Smooth muscle cell (in vitro differentiated cells): ENCODE measurements around the gene FUT2. TPM values are rescaled to one million over a fixed set of nuclear protein-coding genes. Genes with fewer than 3 reads are reported as not detected.
"Not testable (repeated sequence)": the region's sequence is repeated elsewhere in the genome, so short reads cannot be mapped to it uniquely, and the experiment has no call there.

Experiments used
- DNase-seq: peaks from one replicate; lab custom pipeline; 2025; ENCODE audit not compliant: unreplicated experiment; lab: John Stamatoyannopoulos, UW
- H2AFZ ChIP-seq: fragments of 200-600 bp; sonication (generic); 2 replicates; pipeline ENCODE4 v1.6.0; 2016; ENCODE audit warnings: antibody characterized with exemption, low read depth, mild to moderate bottlenecking
- H3F3A ChIP-seq: fragments of 200-600 bp; sonication (generic); 2 replicates; pipeline ENCODE4 v1.6.0; 2017; ENCODE audit warnings: antibody characterized with exemption, low read depth
- H3K27ac ChIP-seq: fragments of 200-600 bp; sonication (generic); 2 replicates; pipeline ENCODE4 v1.5.1; 2016; ENCODE audit warnings: low read depth, mild to moderate bottlenecking
- H3K27me3 ChIP-seq: fragments of 200-600 bp; sonication (generic); 2 replicates; pipeline ENCODE4 v1.6.1; 2016; ENCODE audit warnings: low read depth, mild to moderate bottlenecking
- H3K36me3 ChIP-seq: fragments of 200-600 bp; sonication (generic); 2 replicates; pipeline ENCODE4 v1.5.1; 2016; ENCODE audit warnings: low read depth
- H3K4me1 ChIP-seq: fragments of 200-600 bp; sonication (generic); 2 replicates; pipeline ENCODE4 v1.5.1; 2016; ENCODE audit warnings: low read depth
- H3K4me2 ChIP-seq: fragments of 200-600 bp; sonication (generic); 2 replicates; pipeline ENCODE4 v1.6.0; 2016; ENCODE audit warnings: mild to moderate bottlenecking
- H3K4me3 ChIP-seq: fragments of 200-600 bp; sonication (generic); 2 replicates; pipeline ENCODE4 v1.5.1; 2016; ENCODE audit warnings: mild to moderate bottlenecking
- H3K79me2 ChIP-seq: fragments of 200-600 bp; sonication (generic); 2 replicates; pipeline ENCODE4 v1.6.0; 2016; ENCODE audit warnings: low read depth, mild to moderate bottlenecking
- H3K9ac ChIP-seq: fragments of 200-600 bp; sonication (generic); 2 replicates; pipeline ENCODE4 v1.6.0; 2016; ENCODE audit warnings: low read depth
- H3K9me3 ChIP-seq: fragments of 200-600 bp; sonication (generic); replicated peaks from 2 replicates; pipeline ENCODE4 v1.5.1; 2016; ENCODE audit warnings: low read depth
- H4K20me1 ChIP-seq: fragments of 200-600 bp; sonication (generic); 2 replicates; pipeline ENCODE4 v1.6.0; 2016; ENCODE audit warnings: low read depth
- CTCF ChIP-seq: fragments of 200-600 bp; sonication (generic); IDR thresholded peaks from 2 replicates; pipeline ENCODE4 v1.5.1; 2017; ENCODE audit warnings: borderline replicate concordance, mild to moderate bottlenecking, antibody characterized with exemption; ENCODE audit not compliant: insufficient read depth, poor library complexity, severe bottlenecking
- WGBS: methylation state at CpG from one replicate; pipeline ENCODE4 v1.1.7; 2016; ENCODE audit warnings: low lambda C conversion rate; 5-methylcytosine and 5-hydroxymethylcytosine counted together
- polyA plus RNA-seq: library from polyadenylated mRNA; unstranded; fragments of >200 nt; fragmentation: Nextera tagmentation; extraction: Ambion mirVana; gene quantifications from 2 replicates; pipeline ENCODE4 v1.2.1, GENCODE V29; 2016
- total RNA-seq: library from RNA; depleted of rRNA; stranded (reverse); fragments of >200 nt; gene quantifications from 2 replicates; pipeline ENCODE4 v1.2.3, GENCODE V29; 2014

Gene FUT2
- total and polyA plus RNA-seq, 2 experiments from 2014 or later, result 0.18 to 1.1 TPM

GRCh38 chr19:48678201-48678600 lies 17.6 kb upstream of the FUT2 start:
- H3K4me1 ChIP-seq, result peaks cover 7% of the 10 kb centered on the region
- no peak for TF ChIP-seq CTCF
- WGBS, result 95% methylated on average over 4 of the region's 4 CpGs
- H4K20me1 ChIP-seq, result peaks cover 5% of the 10 kb centered on the region
- H3K79me2 ChIP-seq, result no peaks in the 10 kb centered on the region
- H3K27me3 ChIP-seq, result no peaks in the 10 kb centered on the region
- no peak overlapping the region for H3K4me2 ChIP-seq
- no peak overlapping the region for H3K27ac ChIP-seq
- H3K36me3 ChIP-seq, result no peaks in the 10 kb centered on the region
- no peaks in the 10 kb centered on the region for H3F3A ChIP-seq
- H3K4me3 ChIP-seq, result no peak overlapping the region
- no peaks in the 10 kb centered on the region for H3K9me3 ChIP-seq
- no peak for DNase-seq
- H2AFZ ChIP-seq, result no peak overlapping the region
- no peak overlapping the region for H3K9ac ChIP-seq

GRCh38 chr19:48680006-48680405 lies 15.8 kb upstream of the FUT2 start:
- not testable (repeated sequence) for H3K9ac ChIP-seq, H3K9me3 ChIP-seq, H2AFZ ChIP-seq, H3K79me2 ChIP-seq, H3K27me3 ChIP-seq, H3K4me1 ChIP-seq, H3K36me3 ChIP-seq, H3K4me3 ChIP-seq, H3K4me2 ChIP-seq, H3K27ac ChIP-seq, H4K20me1 ChIP-seq, DNase-seq, H3F3A ChIP-seq
- 94% methylated on average over 18 of the region's 19 CpGs for WGBS

- no peak overlapping the region for H3K27ac ChIP-seq
- H3K4me3 ChIP-seq, result no peak overlapping the region
- H2AFZ ChIP-seq, result no peak overlapping the region
- no peaks in the 10 kb centered on the region for H3F3A ChIP-seq
- H3K79me2 ChIP-seq, result no peaks in the 10 kb centered on the region
- H3K4me2 ChIP-seq, result no peak overlapping the region
- H4K20me1 ChIP-seq, result peaks cover 5% of the 10 kb centered on the region
- no peak for DNase-seq
- no peaks in the 10 kb centered on the region for H3K4me1 ChIP-seq
- WGBS, result 90% methylated on average over 44 of the region's 45 CpGs
- no peak for TF ChIP-seq CTCF
- H3K9me3 ChIP-seq, result no peaks in the 10 kb centered on the region
- no peaks in the 10 kb centered on the region for H3K27me3 ChIP-seq
- H3K36me3 ChIP-seq, result no peaks in the 10 kb centered on the region
- H3K9ac ChIP-seq, result no peak overlapping the region
These were observed 15.2 kb upstream of the FUT2 start for GRCh38 chr19:48680436-48681126.

GRCh38 chr19:48681127-48681470 lies 14.7 kb upstream of the FUT2 start:
- Histone ChIP-seq H3K27me3 (no peaks in the 10 kb centered on the region), H3K9me3 (no peaks in the 10 kb centered on the region), H4K20me1 (peaks cover 5% of the 10 kb centered on the region), H3K9ac (no peak overlapping the region), H3F3A (no peaks in the 10 kb centered on the region), H3K4me2 (no peak overlapping the region), H3K36me3 (no peaks in the 10 kb centered on the region), H3K27ac (peak overlapping the region; percentile 40), H2AFZ (no peak overlapping the region), H3K4me3 (no peak overlapping the region), H3K4me1 (no peaks in the 10 kb centered on the region), H3K79me2 (no peaks in the 10 kb centered on the region)
- WGBS, result 40% methylated on average over 7 of the region's 7 CpGs
- DNase-seq, result no peak
- TF ChIP-seq CTCF, result no peak
